ENCODE results near the gene DEPDC7.

Gene DEPDC7

GRCh38 chr11:33068611-33069340 is 53.1 kb downstream of the DEPDC7 start:
- Histone ChIP-seq H3K27ac (no peak overlapping the region), H3K9me3 (ENCODE audit: low read depth, low read length) (no peaks in the 10 kb centered on the region), H3K9ac (ENCODE audit: insufficient read length) (no peak overlapping the region), H3K4me3 (no peak overlapping the region), H3K36me3 (ENCODE audit: insufficient read depth, low read length) (peaks cover 21% of the 10 kb centered on the region; the same call in 1 of the 2 replicates)
- DNase-seq (ENCODE audit: low read depth, low spot score), result no peak
- TF ChIP-seq POLR2AphosphoS5 (IDR thresholded peaks at IDR 0.05; ENCODE audit: borderline replicate concordance, low read depth, low read length), result no peak

GRCh38 chr11:33072465-33072864 is 56.8 kb downstream of the DEPDC7 start:
- TF ChIP-seq EZH2 (IDR thresholded peaks at IDR 0.05) (no peak), POLR2AphosphoS5 (IDR thresholded peaks at IDR 0.05; ENCODE audit: borderline replicate concordance, low read depth, low read length) (no peak), FOXP2 (optimal IDR thresholded peaks at IDR 0.05; ENCODE audit: control extremely low read depth, extremely low read length, insufficient read depth) (no peak)
- peaks cover 44% of the 10 kb centered on the region; the same call in 1 of the 2 replicates for H3K36me3 ChIP-seq (ENCODE audit: insufficient read depth, low read length)
- H3K4me3 ChIP-seq, result no peak overlapping the region
- no peaks in the 10 kb centered on the region for H3K9me3 ChIP-seq (ENCODE audit: low read depth, low read length)
- H3K27ac ChIP-seq, result no peak overlapping the region
- DNase-seq (ENCODE audit: low read depth, low spot score), result no peak
- H3K9ac ChIP-seq (ENCODE audit: insufficient read length), result no peak overlapping the region

Data from SK-N-MC (cell line).